ENCODE measurements around the gene TCL1B.

TCL1B gene

GRCh38 chr14:95712398-95712797 is 26.2 kb downstream of the TCL1B start:
- no peak overlapping the region for H3K4ac ChIP-seq (ENCODE audit: low read depth, low read length)
- no peaks in the 10 kb centered on the region for H3K79me1 ChIP-seq (ENCODE audit: low read length)
- H4K91ac ChIP-seq (ENCODE audit: low read depth, low read length): no peak overlapping the region
- no peaks in the 10 kb centered on the region for H3K4me1 ChIP-seq (ENCODE audit: control insufficient read depth in 1 of 2, insufficient read depth in 2 of 2, low read length in 2 of 2)
- H3K18ac ChIP-seq (ENCODE audit: low read length): no peak overlapping the region
- no peak overlapping the region for H3K4me3 ChIP-seq (ENCODE audit: low read depth, low read length)
- H2BK120ac ChIP-seq (ENCODE audit: insufficient read depth, low read length, poor library complexity): no peak overlapping the region
- H3K4me2 ChIP-seq (ENCODE audit: low read length): no peak overlapping the region
- H2AK5ac ChIP-seq (ENCODE audit: low read length): no peak overlapping the region
- H3K79me2 ChIP-seq (ENCODE audit: control insufficient read depth, insufficient read depth, low read length, poor library complexity): no peaks in the 10 kb centered on the region
- no peak overlapping the region for H2BK12ac ChIP-seq (ENCODE audit: low read length)
- H3K27ac ChIP-seq (ENCODE audit: low read depth, low read length): no peak overlapping the region
- no peak overlapping the region for H4K12ac ChIP-seq (ENCODE audit: low read depth, low read length)
- no peaks in the 10 kb centered on the region for H3K9me3 ChIP-seq (ENCODE audit: insufficient read depth, low read depth, low read length)
- H3K9ac ChIP-seq (ENCODE audit: low read length): no peak overlapping the region
- H3K27me3 ChIP-seq (ENCODE audit: insufficient read depth, low read length): no peaks in the 10 kb centered on the region
- H2AFZ ChIP-seq (ENCODE audit: insufficient read depth, low read length, poor library complexity): no peak overlapping the region
- no peak overlapping the region for H3K14ac ChIP-seq (ENCODE audit: low read length)
- H4K8ac ChIP-seq (ENCODE audit: low read depth, low read length): no peak overlapping the region
- no peaks in the 10 kb centered on the region for H3K36me3 ChIP-seq (ENCODE audit: control insufficient read depth in 1 of 2, insufficient read depth in 2 of 2, low read length in 2 of 2)
- no peak overlapping the region for H3K23ac ChIP-seq (ENCODE audit: low read length)
- DNase-seq: no peak
- WGBS (ENCODE audit: extremely low coverage, insufficient coverage, insufficient read length): no CpG with 5 or more reads among the region's 9 CpGs
- H2BK5ac ChIP-seq (ENCODE audit: low read depth, low read length, poor library complexity): no peak overlapping the region

- H2AFZ ChIP-seq (ENCODE audit: insufficient read depth, low read length, poor library complexity): no peak within 1 kb of the TSS
- H3K23ac ChIP-seq (ENCODE audit: low read length): no peak within 1 kb of the TSS
- no peak within 1 kb of the TSS for H2BK5ac ChIP-seq (ENCODE audit: low read depth, low read length, poor library complexity)
- H3K79me2 ChIP-seq (ENCODE audit: control insufficient read depth, insufficient read depth, low read length, poor library complexity): no peaks in the 10 kb centered on the region
- H3K27ac ChIP-seq (ENCODE audit: low read depth, low read length): no peak within 1 kb of the TSS
- no peaks in the 10 kb centered on the region for H3K79me1 ChIP-seq (ENCODE audit: low read length)
- DNase-seq: no peak
- no peaks in the 10 kb centered on the region for H3K36me3 ChIP-seq (ENCODE audit: control insufficient read depth in 1 of 2, insufficient read depth in 2 of 2, low read length in 2 of 2)
- no peak within 1 kb of the TSS for H4K12ac ChIP-seq (ENCODE audit: low read depth, low read length)
- H3K9ac ChIP-seq (ENCODE audit: low read length): no peak within 1 kb of the TSS
- no peak within 1 kb of the TSS for H3K14ac ChIP-seq (ENCODE audit: low read length)
- no peak within 1 kb of the TSS for H3K4me3 ChIP-seq (ENCODE audit: low read depth, low read length)
- no peak within 1 kb of the TSS for H2BK120ac ChIP-seq (ENCODE audit: insufficient read depth, low read length, poor library complexity)
- H3K4me2 ChIP-seq (ENCODE audit: low read length): no peak within 1 kb of the TSS
- H4K91ac ChIP-seq (ENCODE audit: low read depth, low read length): no peak within 1 kb of the TSS
- H4K8ac ChIP-seq (ENCODE audit: low read depth, low read length): no peak within 1 kb of the TSS
- no peaks in the 10 kb centered on the region for H3K9me3 ChIP-seq (ENCODE audit: insufficient read depth, low read depth, low read length)
- H2BK12ac ChIP-seq (ENCODE audit: low read length): no peak within 1 kb of the TSS
- H3K27me3 ChIP-seq (ENCODE audit: insufficient read depth, low read length): no peaks in the 10 kb centered on the region
- H3K4me1 ChIP-seq (ENCODE audit: control insufficient read depth in 1 of 2, insufficient read depth in 2 of 2, low read length in 2 of 2): no peaks in the 10 kb centered on the region
- no peak within 1 kb of the TSS for H3K18ac ChIP-seq (ENCODE audit: low read length)
- H2AK5ac ChIP-seq (ENCODE audit: low read length): no peak within 1 kb of the TSS
- no peak within 1 kb of the TSS for H3K4ac ChIP-seq (ENCODE audit: low read depth, low read length)
- WGBS (ENCODE audit: extremely low coverage, insufficient coverage, insufficient read length): no CpG with 5 or more reads among the region's 47 CpGs
Observed at GRCh38 chr14:95713596-95714371, 27.6 kb downstream of the TCL1B start, which contains the start of gene TCL1A. Gene TCL1A (minus strand): TSS chr14:95714125. CDS start chr14:95714066, 59 bp downstream.

- Histone ChIP-seq H3K4ac (ENCODE audit: low read depth, low read length) (no peak overlapping the region), H3K27ac (ENCODE audit: low read depth, low read length) (no peak overlapping the region), H2BK5ac (ENCODE audit: low read depth, low read length, poor library complexity) (no peak overlapping the region), H3K27me3 (ENCODE audit: insufficient read depth, low read length) (no peaks in the 10 kb centered on the region), H2BK12ac (ENCODE audit: low read length) (no peak overlapping the region), H3K18ac (ENCODE audit: low read length) (no peak overlapping the region), H3K36me3 (ENCODE audit: control insufficient read depth in 1 of 2, insufficient read depth in 2 of 2, low read length in 2 of 2) (no peaks in the 10 kb centered on the region), H4K8ac (ENCODE audit: low read depth, low read length) (no peak overlapping the region), H3K79me2 (ENCODE audit: control insufficient read depth, insufficient read depth, low read length, poor library complexity) (no peaks in the 10 kb centered on the region), H2AFZ (ENCODE audit: insufficient read depth, low read length, poor library complexity) (no peak overlapping the region), H2AK5ac (ENCODE audit: low read length) (no peak overlapping the region), H3K9me3 (ENCODE audit: insufficient read depth, low read depth, low read length) (no peaks in the 10 kb centered on the region), H3K4me1 (ENCODE audit: control insufficient read depth in 1 of 2, insufficient read depth in 2 of 2, low read length in 2 of 2) (no peaks in the 10 kb centered on the region), H3K14ac (ENCODE audit: low read length) (no peak overlapping the region), H3K4me3 (ENCODE audit: low read depth, low read length) (no peak overlapping the region), H4K12ac (ENCODE audit: low read depth, low read length) (no peak overlapping the region), H3K79me1 (ENCODE audit: low read length) (no peaks in the 10 kb centered on the region), H2BK120ac (ENCODE audit: insufficient read depth, low read length, poor library complexity) (no peak overlapping the region), H3K23ac (ENCODE audit: low read length) (no peak overlapping the region), H3K4me2 (ENCODE audit: low read length) (no peak overlapping the region), H3K9ac (ENCODE audit: low read length) (no peak overlapping the region), H4K91ac (ENCODE audit: low read depth, low read length) (no peak overlapping the region)
- WGBS (ENCODE audit: extremely low coverage, insufficient coverage, insufficient read length): no CpG with 5 or more reads among the region's 1 CpG
- DNase-seq: no peak
Observed at GRCh38 chr14:95722525-95723190, 36.4 kb downstream of the TCL1B start.

GRCh38 chr14:95725685-95726336 is 39.6 kb downstream of the TCL1B start:
- H3K4me3 ChIP-seq (ENCODE audit: low read depth, low read length): no peak overlapping the region
- H3K79me2 ChIP-seq (ENCODE audit: control insufficient read depth, insufficient read depth, low read length, poor library complexity): no peaks in the 10 kb centered on the region
- no peaks in the 10 kb centered on the region for H3K27me3 ChIP-seq (ENCODE audit: insufficient read depth, low read length)
- no peak for DNase-seq
- no peak overlapping the region for H2BK5ac ChIP-seq (ENCODE audit: low read depth, low read length, poor library complexity)
- H4K91ac ChIP-seq (ENCODE audit: low read depth, low read length): no peak overlapping the region
- H4K12ac ChIP-seq (ENCODE audit: low read depth, low read length): no peak overlapping the region
- no peak overlapping the region for H3K9ac ChIP-seq (ENCODE audit: low read length)
- H3K18ac ChIP-seq (ENCODE audit: low read length): no peak overlapping the region
- H3K14ac ChIP-seq (ENCODE audit: low read length): no peak overlapping the region
- H4K8ac ChIP-seq (ENCODE audit: low read depth, low read length): no peak overlapping the region
- no peak overlapping the region for H3K23ac ChIP-seq (ENCODE audit: low read length)
- H3K27ac ChIP-seq (ENCODE audit: low read depth, low read length): no peak overlapping the region
- H2AFZ ChIP-seq (ENCODE audit: insufficient read depth, low read length, poor library complexity): no peak overlapping the region
- H3K36me3 ChIP-seq (ENCODE audit: control insufficient read depth in 1 of 2, insufficient read depth in 2 of 2, low read length in 2 of 2): no peaks in the 10 kb centered on the region
- no CpG with 5 or more reads among the region's 5 CpGs for WGBS (ENCODE audit: extremely low coverage, insufficient coverage, insufficient read length)
- no peak overlapping the region for H3K4me2 ChIP-seq (ENCODE audit: low read length)
- no peak overlapping the region for H3K4ac ChIP-seq (ENCODE audit: low read depth, low read length)
- no peak overlapping the region for H2BK120ac ChIP-seq (ENCODE audit: insufficient read depth, low read length, poor library complexity)
- H3K79me1 ChIP-seq (ENCODE audit: low read length): no peaks in the 10 kb centered on the region
- H2AK5ac ChIP-seq (ENCODE audit: low read length): no peak overlapping the region
- H2BK12ac ChIP-seq (ENCODE audit: low read length): no peak overlapping the region
- H3K9me3 ChIP-seq (ENCODE audit: insufficient read depth, low read depth, low read length): no peaks in the 10 kb centered on the region
- no peaks in the 10 kb centered on the region for H3K4me1 ChIP-seq (ENCODE audit: control insufficient read depth in 1 of 2, insufficient read depth in 2 of 2, low read length in 2 of 2)
